Activated CD8-positive, alpha-beta memory T cell treated with anti-CD3 and anti-CD28 coated beads, Interleukin-2, amount 50 U/mL, for 1 hour (primary cell): ENCODE measurements around the gene ABCA13.

Experiments
- DNase-seq: peaks from one replicate; pipeline ENCODE4 v3.0.0-alpha.2; 2020; ENCODE audit errors: extremely low read depth

Gene ABCA13

GRCh38 chr7:48381571-48381970 lies 210.3 kb downstream of the ABCA13 start:
- no peak for DNase-seq

- no peak for DNase-seq
Observed at GRCh38 chr7:48384180-48384752, 213.0 kb downstream of the ABCA13 start.

- DNase-seq: no peak
Observed at GRCh38 chr7:48387932-48388331, 216.7 kb downstream of the ABCA13 start.

- DNase-seq: no peak
Observed at GRCh38 chr7:48388911-48389310, 217.7 kb downstream of the ABCA13 start.

GRCh38 chr7:48389977-48390376 lies 218.7 kb downstream of the ABCA13 start:
- no peak for DNase-seq

- DNase-seq: no peak
Observed at GRCh38 chr7:48390388-48391327, 219.4 kb downstream of the ABCA13 start.

- DNase-seq: no peak
Observed at GRCh38 chr7:48398191-48398590, 226.9 kb downstream of the ABCA13 start.

- no peak for DNase-seq
Observed at GRCh38 chr7:48402721-48403120, 231.5 kb downstream of the ABCA13 start.

- no peak for DNase-seq
Observed at GRCh38 chr7:48408731-48409130, 237.5 kb downstream of the ABCA13 start.

- DNase-seq: no peak
Observed at GRCh38 chr7:48411619-48412018, 240.4 kb downstream of the ABCA13 start.

- no peak for DNase-seq
Observed at GRCh38 chr7:48414011-48414732, 242.9 kb downstream of the ABCA13 start.

GRCh38 chr7:48416327-48416908 lies 245.2 kb downstream of the ABCA13 start:
- DNase-seq: no peak

GRCh38 chr7:48419401-48419800 lies 248.1 kb downstream of the ABCA13 start:
- DNase-seq: no peak

- no peak for DNase-seq
Observed at GRCh38 chr7:48420206-48420605, 248.9 kb downstream of the ABCA13 start.

GRCh38 chr7:48421357-48421756 lies 250.1 kb downstream of the ABCA13 start:
- no peak for DNase-seq

GRCh38 chr7:48424731-48425130 lies 253.5 kb downstream of the ABCA13 start:
- no peak for DNase-seq

GRCh38 chr7:48426331-48426965 lies 255.2 kb downstream of the ABCA13 start:
- DNase-seq: no peak

GRCh38 chr7:48426966-48427555 lies 255.8 kb downstream of the ABCA13 start:
- no peak for DNase-seq

GRCh38 chr7:48427671-48428070 lies 256.4 kb downstream of the ABCA13 start:
- DNase-seq: no peak

GRCh38 chr7:48428091-48428684 lies 256.9 kb downstream of the ABCA13 start:
- no peak for DNase-seq

GRCh38 chr7:48429117-48429516 lies 257.9 kb downstream of the ABCA13 start:
- DNase-seq: no peak
